GM21360 (cell line): ENCODE measurements around the gene EMP3.
"Not testable (repeated sequence)": the region's sequence is repeated elsewhere in the genome, so short reads cannot be mapped to it uniquely, and the experiment has no call there.

Source experiments
- ATAC-seq: cut with Tn5 transposase; IDR thresholded peaks from one replicate; pipeline ENCODE4 v1.9.1; 2021; ENCODE audit warnings: mild to moderate bottlenecking, moderate library complexity; ENCODE audit not compliant: unreplicated experiment

EMP3 gene

GRCh38 chr19:48315712-48316111 is 9.6 kb upstream of the EMP3 start:
- no peak for ATAC-seq

- not testable (repeated sequence) for ATAC-seq
Observed at GRCh38 chr19:48317708-48317960, 7.7 kb upstream of the EMP3 start.

GRCh38 chr19:48318286-48318987 is 6.9 kb upstream of the EMP3 start:
- no peak for ATAC-seq

- ATAC-seq = no peak
Observed at GRCh38 chr19:48319647-48320541, 5.5 kb upstream of the EMP3 start.

- ATAC-seq = peak; percentile 43
Observed at GRCh38 chr19:48321372-48321621, 4.1 kb upstream of the EMP3 start.

- ATAC-seq = peak; percentile 54
Observed at GRCh38 chr19:48321622-48322591, 3.4 kb upstream of the EMP3 start.

GRCh38 chr19:48329167-48329891 is 4.0 kb downstream of the EMP3 start:
- ATAC-seq = no peak

- ATAC-seq = peak; percentile 33
Observed at GRCh38 chr19:48330012-48330681, 4.8 kb downstream of the EMP3 start.

GRCh38 chr19:48332351-48332661 is 7.0 kb downstream of the EMP3 start:
- ATAC-seq = no peak

- peak; percentile 53 for ATAC-seq
Observed at GRCh38 chr19:48332662-48333466, 7.5 kb downstream of the EMP3 start.

GRCh38 chr19:48333467-48334384 is 8.4 kb downstream of the EMP3 start:
- ATAC-seq = peak; percentile 58

- no peak for ATAC-seq
Observed at GRCh38 chr19:48338253-48338755, 13.0 kb downstream of the EMP3 start.

GRCh38 chr19:48338802-48339503 is 13.6 kb downstream of the EMP3 start:
- ATAC-seq = no peak

- ATAC-seq = no peak
Observed at GRCh38 chr19:48340995-48341394, 15.6 kb downstream of the EMP3 start.

GRCh38 chr19:48341515-48342413 is 16.4 kb downstream of the EMP3 start:
- no peak for ATAC-seq

GRCh38 chr19:48342414-48342738 is 17.0 kb downstream of the EMP3 start:
- ATAC-seq = no peak
